HG02943 (cell line): ENCODE measurements around the gene TMED8.

Experiments used
- ATAC-seq: cut with Tn5 transposase; IDR thresholded peaks from one replicate; pipeline ENCODE4 v1.9.1; 2021; ENCODE audit warnings: mild to moderate bottlenecking, low read depth, moderate library complexity; ENCODE audit not compliant: unreplicated experiment

Gene TMED8

GRCh38 chr14:77302926-77303325 is 74.0 kb downstream of the TMED8 start:
- no peak for ATAC-seq

- ATAC-seq = no peak
Measured at GRCh38 chr14:77301103-77301502, 75.8 kb downstream of the TMED8 start.

GRCh38 chr14:77299771-77300170 is 77.1 kb downstream of the TMED8 start:
- no peak for ATAC-seq

GRCh38 chr14:77296906-77297305 is 80.0 kb downstream of the TMED8 start:
- ATAC-seq = no peak

- no peak for ATAC-seq
Measured at GRCh38 chr14:77296155-77296554, 80.7 kb downstream of the TMED8 start.

- ATAC-seq = no peak
Measured at GRCh38 chr14:77290705-77291104, 86.2 kb downstream of the TMED8 start.

GRCh38 chr14:77286576-77286975 is 90.3 kb downstream of the TMED8 start:
- no peak for ATAC-seq
